Ishikawa (cell line): ENCODE measurements around the gene ADARB1.

ENCODE experiments used
- CEBPB ChIP-seq: IDR thresholded peaks from 2 replicates; pipeline ENCODE4 v1.6.1; 2012
- CREB1 ChIP-seq: IDR thresholded peaks from 2 replicates; pipeline ENCODE4 v1.6.1; 2012; ENCODE audit warnings: low read depth
- EGR1 ChIP-seq: IDR thresholded peaks from 2 replicates; pipeline ENCODE4 v1.6.1; 2012
- EP300 ChIP-seq: IDR thresholded peaks from 2 replicates; pipeline ENCODE4 v1.6.1; 2012; ENCODE audit warnings: borderline replicate concordance
- FOXM1 ChIP-seq: IDR thresholded peaks from 2 replicates; pipeline ENCODE4 v1.6.1; 2012; ENCODE audit warnings: low read depth, borderline replicate concordance
- NFIC ChIP-seq: IDR thresholded peaks from 2 replicates; pipeline ENCODE4 v1.6.1; 2012
- RAD21 ChIP-seq: IDR thresholded peaks from 2 replicates; pipeline ENCODE4 v1.6.1; 2012; ENCODE audit warnings: low read depth
- REST ChIP-seq: IDR thresholded peaks from 2 replicates; pipeline ENCODE4 v1.6.1; 2012; ENCODE audit warnings: low read depth, mild to moderate bottlenecking
- TAF1 ChIP-seq: IDR thresholded peaks from 2 replicates; pipeline ENCODE4 v1.6.1; 2012; ENCODE audit warnings: low read depth, mild to moderate bottlenecking
- TCF12 ChIP-seq: IDR thresholded peaks from 2 replicates; pipeline ENCODE4 v1.6.1; 2012; ENCODE audit warnings: low read depth
- TEAD4 ChIP-seq: IDR thresholded peaks from 2 replicates; pipeline ENCODE4 v1.6.1; 2012
- YY1 ChIP-seq: IDR thresholded peaks from 2 replicates; pipeline ENCODE4 v1.6.1; 2012; ENCODE audit warnings: low read depth
- ZBTB7A ChIP-seq: IDR thresholded peaks from 2 replicates; pipeline ENCODE4 v1.6.1; 2012; ENCODE audit warnings: low read depth
- TF ChIP-seq, protein P1 (sequence below): IDR thresholded peaks from 2 replicates; pipeline ENCODE4 v1.6.1; 2012
- TF ChIP-seq, protein P2 (sequence below): IDR thresholded peaks from 2 replicates; pipeline ENCODE4 v1.6.1; 2012

The ADARB1 gene

DNA sequence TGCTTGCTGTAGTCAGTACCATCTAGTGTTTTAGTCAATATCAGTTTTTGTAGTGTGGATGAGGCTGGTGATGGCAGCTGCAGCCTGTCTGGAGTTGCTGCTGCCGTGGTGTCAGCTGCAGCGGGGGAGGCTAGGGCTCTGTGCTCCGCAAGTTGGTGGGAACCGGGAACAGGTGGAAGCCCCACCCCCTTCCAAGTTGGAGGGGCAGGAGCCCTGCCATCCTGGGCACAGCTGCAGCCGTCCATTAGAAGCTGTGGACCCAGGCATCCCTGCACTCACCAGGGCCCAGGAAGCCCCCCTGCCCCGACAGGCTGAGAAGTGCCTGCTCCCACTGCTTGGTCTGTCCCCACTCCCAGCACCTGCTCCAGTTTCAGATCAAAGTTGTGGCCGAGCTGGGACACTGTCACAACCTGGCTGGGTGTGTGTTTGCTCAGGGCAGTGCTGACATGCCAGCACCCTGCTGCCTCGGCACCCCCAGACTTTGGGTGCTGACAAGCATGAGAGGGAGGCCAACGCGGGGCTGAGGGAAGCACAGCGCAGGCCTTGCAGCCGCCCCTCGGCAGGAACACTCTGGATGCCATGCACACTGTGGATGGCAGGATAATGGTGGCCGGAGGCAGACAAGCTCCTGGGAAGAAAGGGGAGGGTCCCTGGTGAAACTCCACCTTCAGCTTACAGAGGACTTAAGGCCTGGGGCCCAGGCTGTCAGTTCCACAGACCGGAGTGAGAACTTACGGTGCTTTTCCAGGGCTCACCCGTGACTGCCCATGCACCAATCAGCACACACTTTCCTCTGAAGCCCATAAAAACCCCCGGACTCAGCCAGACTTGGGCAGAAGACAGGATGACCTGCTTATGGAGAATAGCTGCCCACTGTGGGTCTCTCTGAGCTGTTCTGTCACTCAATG lies 86.9 kb downstream of the ADARB1 start:
- no peak for TF ChIP-seq CREB1
- TF ChIP-seq TEAD4 = no peak
- no peak for TF ChIP-seq FOXM1
- no peak for TF ChIP-seq ZBTB7A
- TF ChIP-seq TAF1 = no peak
- no peak for TF ChIP-seq EGR1
- TF ChIP-seq, protein P1, sequence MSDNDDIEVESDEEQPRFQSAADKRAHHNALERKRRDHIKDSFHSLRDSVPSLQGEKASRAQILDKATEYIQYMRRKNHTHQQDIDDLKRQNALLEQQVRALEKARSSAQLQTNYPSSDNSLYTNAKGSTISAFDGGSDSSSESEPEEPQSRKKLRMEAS = no peak
- TF ChIP-seq YY1 = no peak
- TF ChIP-seq, protein P2, sequence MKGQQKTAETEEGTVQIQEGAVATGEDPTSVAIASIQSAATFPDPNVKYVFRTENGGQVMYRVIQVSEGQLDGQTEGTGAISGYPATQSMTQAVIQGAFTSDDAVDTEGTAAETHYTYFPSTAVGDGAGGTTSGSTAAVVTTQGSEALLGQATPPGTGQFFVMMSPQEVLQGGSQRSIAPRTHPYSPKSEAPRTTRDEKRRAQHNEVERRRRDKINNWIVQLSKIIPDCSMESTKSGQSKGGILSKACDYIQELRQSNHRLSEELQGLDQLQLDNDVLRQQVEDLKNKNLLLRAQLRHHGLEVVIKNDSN = no peak
- no peak for TF ChIP-seq CEBPB
- TF ChIP-seq RAD21 = no peak
- no peak for TF ChIP-seq NFIC
- TF ChIP-seq TCF12 = no peak

GRCh38 chr21:45162115-45162514 lies 87.7 kb downstream of the ADARB1 start:
- TF ChIP-seq REST = no peak
- no peak for TF ChIP-seq CEBPB
- TF ChIP-seq TCF12 = peak; percentile 45; the same call in 1 of the 2 replicates
- peak; percentile 26; the same call in 1 of the 2 replicates for TF ChIP-seq EP300
- TF ChIP-seq NFIC = peak; percentile 56
- peak; percentile 55 for TF ChIP-seq TEAD4
- TF ChIP-seq YY1 = peak; percentile 59; the same call in 1 of the 2 replicates
- TF ChIP-seq, protein P2 = no peak
- TF ChIP-seq RAD21 = no peak; the same call in 1 of the 2 replicates
- no peak for TF ChIP-seq TAF1
- no peak for TF ChIP-seq ZBTB7A
- TF ChIP-seq FOXM1 = no peak
- TF ChIP-seq EGR1 = peak; percentile 93
- TF ChIP-seq, protein P1 = no peak
- no peak for TF ChIP-seq CREB1

DNA sequence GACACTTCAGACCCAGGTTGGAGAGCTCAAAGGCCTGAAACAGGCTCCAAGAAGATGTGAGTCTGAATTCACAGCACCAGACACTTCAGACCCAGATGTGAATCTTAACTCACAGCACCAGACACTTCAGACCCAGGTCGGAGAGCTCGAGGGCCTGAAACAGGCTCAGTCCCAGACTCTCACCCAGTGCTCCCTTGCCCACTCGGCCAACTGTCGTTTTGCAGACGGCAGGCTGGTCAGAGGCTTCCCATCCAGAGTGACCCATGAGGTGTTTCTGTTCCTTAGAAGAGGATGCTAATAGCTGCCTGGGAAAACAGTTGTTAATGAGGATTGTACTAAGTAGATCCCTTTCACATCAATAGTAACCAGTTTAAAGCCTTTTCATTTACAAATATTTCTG lies 88.4 kb downstream of the ADARB1 start:
- TF ChIP-seq FOXM1 (no peak), CREB1 (no peak), REST (no peak), TAF1 (no peak), YY1 (no peak), EP300 (no peak), ZBTB7A (no peak), RAD21 (no peak), TCF12 (no peak)

DNA sequence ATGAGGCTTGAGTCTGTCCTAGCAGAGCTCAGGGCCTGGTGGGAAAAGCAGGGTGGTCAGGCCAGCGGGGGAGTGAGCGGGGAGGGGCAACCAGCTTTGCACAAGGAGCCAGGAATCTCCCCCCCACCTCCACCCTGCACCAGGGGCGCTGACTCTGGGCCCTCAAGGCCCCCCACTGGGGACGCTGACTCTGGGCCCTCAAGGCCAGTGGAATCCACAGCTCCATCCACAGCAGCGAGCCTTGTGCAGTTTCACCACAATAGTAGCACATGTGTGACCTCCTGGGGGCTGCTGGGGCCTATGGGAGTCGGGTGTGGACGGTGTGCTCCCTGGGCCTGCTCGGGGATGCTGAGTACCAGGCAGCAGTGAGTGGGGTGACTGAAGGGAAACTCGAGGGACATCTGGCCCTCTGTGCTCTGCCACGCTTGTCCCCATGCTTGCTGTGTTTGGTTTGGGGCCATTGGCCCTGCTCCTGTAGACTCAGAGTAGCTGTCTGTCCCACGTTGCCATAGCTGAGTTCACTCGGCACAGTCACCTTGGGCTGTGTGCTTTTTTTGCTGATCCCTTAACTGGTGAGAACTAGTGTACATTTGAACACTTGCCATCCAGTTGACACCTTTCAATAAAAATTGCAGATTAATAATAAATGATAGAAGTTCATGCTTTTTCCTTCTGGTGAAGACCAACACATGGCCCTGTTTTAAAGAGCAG lies 89.2 kb downstream of the ADARB1 start:
- TF ChIP-seq FOXM1 (no peak), REST (no peak), TEAD4 (no peak), NFIC (no peak), YY1 (no peak), CREB1 (no peak), EP300 (no peak), TAF1 (no peak), ZBTB7A (no peak), TCF12 (no peak), CEBPB (no peak), EGR1 (no peak), RAD21 (no peak)
- TF ChIP-seq, protein P2 = no peak
- TF ChIP-seq, protein P1 = no peak
